HG03558 (cell line): Measurements from ENCODE around the gene RANBP3.

Experiments
- ATAC-seq: cut with Tn5 transposase; IDR thresholded peaks from one replicate; pipeline ENCODE4 v1.9.1; 2021; ENCODE audit warnings: moderate number of reproducible peaks; ENCODE audit not compliant: unreplicated experiment; ENCODE audit errors: extremely low read depth

RANBP3 gene

GRCh38 chr19:5953030-5953589, 24.8 kb downstream of the RANBP3 start:
- no peak for ATAC-seq

GRCh38 chr19:5952193-5953029, 25.5 kb downstream of the RANBP3 start:
- no peak for ATAC-seq

- ATAC-seq: no peak
These were observed 26.5 kb downstream of the RANBP3 start for GRCh38 chr19:5951338-5951861.

DNA sequence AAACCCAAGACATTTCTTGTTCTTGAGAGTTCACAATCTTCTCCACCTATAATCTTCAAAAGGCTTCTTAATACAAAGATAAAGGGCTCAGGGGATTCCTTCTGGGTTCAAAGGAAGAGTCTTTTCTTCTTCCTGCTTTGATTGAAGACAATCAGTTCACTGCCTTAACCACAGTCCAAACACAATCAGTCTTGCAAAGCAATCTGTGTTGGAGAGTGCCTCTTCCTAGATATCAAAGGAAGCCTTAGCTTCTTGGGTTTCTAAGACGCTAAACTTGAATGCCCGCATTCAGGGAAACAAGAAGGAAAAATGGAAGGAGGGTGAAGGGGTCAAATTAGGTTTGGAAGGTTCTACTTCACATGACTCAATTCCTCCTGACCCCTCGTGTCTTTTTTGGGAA, 27.2 kb downstream of the RANBP3 start:
- no peak for ATAC-seq

- no peak for ATAC-seq
These were observed 28.1 kb downstream of the RANBP3 start for GRCh38 chr19:5949792-5950305.

DNA sequence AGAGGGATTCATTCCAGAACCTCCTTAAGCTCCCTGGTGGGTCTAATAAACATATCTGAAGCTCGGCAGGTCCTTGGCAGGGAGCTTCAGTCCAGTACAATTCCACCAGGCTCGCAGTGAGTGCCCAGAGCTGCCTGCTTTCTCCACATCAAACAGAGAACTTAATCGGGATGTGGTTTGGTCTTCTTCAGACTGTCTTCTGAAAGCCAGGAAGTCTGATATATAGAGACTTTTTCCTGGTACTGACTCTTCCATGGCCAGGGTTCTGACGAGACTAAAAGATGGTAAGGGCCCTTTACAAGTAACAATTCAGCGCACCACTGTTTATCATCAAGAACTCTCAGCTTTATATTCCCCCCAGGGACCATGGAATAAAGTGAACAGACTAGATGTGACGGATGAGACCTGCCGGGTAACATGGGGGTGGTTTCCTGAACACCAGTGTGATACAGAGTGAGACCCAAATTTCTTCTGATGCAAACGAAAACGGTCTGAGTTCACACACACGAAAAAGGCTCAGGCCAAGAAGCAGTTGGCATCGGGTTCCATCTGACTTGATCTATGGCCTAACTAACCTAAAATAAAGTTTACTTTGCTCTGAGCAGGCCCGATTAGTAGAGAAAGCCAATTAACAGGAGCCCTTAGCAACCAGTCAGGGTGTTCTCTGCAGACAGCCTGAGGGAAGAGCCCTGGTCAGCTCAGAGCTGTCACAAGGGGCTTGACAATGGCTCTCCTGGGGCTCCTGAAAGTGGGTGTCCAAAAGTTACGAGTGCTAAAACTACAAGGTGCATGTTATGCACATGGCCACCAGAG, 29.0 kb downstream of the RANBP3 start:
- ATAC-seq: no peak

- no peak for ATAC-seq
These were observed 30.5 kb downstream of the RANBP3 start for GRCh38 chr19:5947435-5947834.

- no peak for ATAC-seq
These were observed 34.3 kb downstream of the RANBP3 start for GRCh38 chr19:5943623-5944022.

GRCh38 chr19:5943045-5943444, 34.9 kb downstream of the RANBP3 start:
- ATAC-seq: no peak

GRCh38 chr19:5941673-5942072, 36.3 kb downstream of the RANBP3 start:
- no peak for ATAC-seq

DNA sequence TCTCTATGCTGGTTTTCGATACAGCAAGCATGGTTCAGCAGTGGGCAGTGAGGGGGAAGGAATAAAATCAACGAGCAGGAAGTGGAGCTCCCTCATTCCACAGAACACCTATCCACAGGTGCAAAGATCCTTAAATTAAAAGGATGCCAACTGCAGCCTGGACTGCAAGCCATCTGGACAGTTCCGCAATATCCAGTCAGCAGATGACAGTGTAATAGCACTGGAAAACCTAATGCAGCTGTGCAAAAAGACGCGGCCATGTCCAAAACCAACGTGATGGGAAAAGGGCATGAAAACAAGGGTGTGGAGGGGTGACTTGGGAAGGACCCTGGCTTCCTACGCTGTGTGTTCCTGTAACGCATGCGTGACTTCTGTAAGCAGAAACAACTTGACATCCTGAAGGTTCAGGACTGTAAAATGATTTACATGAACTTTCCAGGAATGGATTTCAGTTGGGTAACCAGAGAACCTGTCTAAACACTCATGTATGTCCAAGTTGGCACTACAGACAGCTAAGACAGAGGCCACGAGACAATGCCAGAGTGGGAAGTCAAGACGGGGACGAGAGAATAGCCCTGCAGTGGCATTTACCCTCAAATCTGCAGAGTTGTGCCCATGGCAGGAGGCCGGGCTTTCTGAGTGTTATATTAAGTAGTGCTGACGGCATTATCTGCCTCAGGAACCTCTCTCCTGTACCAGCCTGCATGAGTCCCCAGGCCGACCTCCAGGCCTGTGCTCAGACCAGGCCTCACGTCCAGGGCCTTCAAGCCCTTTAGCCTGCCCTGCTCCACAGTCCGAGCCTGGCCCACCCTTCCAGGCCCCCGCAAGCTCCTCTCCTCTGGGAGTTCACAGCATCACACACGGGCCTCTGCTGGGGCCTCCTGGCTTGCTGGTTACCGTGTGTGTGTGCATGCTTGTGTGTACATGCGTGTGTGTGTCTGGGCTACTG, 37.4 kb downstream of the RANBP3 start:
- ATAC-seq: no peak

- no peak for ATAC-seq
These were observed 40.4 kb downstream of the RANBP3 start for GRCh38 chr19:5937550-5937949.

DNA sequence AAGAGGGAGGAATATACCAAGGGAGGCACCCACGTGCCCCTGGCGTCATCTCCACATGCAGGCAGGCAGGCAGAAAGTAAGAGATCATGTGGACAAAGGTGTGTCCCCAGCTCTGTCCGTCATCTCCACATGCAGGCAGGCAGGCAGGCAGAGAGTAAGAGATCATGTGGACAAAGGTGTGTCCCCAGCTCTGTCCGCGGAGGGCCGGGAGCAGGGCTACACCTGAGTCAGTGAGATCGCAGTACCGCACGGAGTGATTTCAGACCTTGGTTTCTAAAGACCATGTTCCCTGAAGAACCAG, 41.7 kb downstream of the RANBP3 start:
- no peak for ATAC-seq

- no peak for ATAC-seq
These were observed 42.3 kb downstream of the RANBP3 start for GRCh38 chr19:5935473-5936291.

DNA sequence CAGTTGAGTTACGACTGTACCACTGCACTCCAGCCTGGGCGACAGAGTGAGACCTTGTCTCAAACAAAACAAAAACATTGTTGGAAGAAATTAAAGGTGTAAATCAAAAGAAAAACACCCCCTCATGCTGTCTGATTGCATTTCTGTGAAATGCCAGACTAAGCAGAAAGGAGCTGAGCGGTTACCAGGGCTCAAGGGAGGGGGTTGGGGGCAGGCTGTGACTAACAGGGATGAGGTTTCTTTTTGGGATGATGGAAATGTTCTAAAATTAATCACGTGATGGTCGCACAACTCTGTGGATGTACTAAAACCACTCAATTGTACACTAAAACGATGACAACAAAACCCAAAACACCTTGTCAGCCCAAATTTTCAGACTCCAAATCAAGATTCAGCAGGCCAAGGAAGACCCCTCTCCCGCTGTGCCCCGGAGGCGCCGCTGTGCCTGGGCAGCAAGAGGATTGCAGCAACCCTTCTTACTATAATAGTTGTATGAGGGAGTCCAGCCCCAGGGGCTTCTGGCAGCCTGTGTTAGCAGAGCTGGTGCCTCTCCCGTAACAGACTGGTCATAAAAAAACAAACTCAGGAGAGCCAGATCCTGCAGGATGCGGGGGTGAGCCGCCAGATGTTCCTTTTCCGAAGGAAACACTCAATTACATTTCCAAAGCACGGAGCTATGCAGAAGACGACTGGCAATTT, 43.0 kb downstream of the RANBP3 start:
- no peak for ATAC-seq

- no peak for ATAC-seq
These were observed 43.9 kb downstream of the RANBP3 start for GRCh38 chr19:5934069-5934401.

- no peak for ATAC-seq
These were observed 44.4 kb downstream of the RANBP3 start for GRCh38 chr19:5933391-5934068.
